Measurements from ENCODE around the gene PSMC3.

The PSMC3 gene

DNA sequence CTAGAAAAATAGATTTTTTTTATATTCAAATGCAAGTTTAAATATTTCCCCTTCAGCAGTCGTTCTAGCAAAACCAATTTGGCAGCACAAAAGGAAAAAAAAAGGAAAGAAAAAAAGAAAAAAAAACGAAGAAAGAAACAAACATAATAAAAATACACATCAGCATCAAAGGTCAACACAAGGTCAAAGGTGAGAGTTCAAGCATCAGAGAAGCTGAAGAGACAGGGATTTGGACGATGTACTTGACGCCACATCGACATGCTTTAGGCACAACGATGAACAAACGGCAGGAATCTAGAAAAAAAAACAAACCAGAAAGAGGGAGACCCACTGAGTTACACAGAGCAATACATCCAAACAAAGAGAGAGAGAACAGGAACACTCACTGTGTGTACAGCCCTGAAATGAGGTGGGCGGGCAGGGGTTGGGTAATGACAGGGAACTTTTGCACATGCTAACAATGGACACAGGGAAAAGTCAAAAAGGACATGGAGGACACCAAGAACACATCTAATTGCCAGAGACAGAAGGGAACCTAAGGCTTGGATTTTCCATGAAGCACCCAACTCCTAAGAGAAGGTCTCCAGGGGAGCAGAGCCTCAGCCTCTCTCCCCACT, 42.5 kb upstream of the PSMC3 start:
- TF ChIP-seq EZH2 (IDR thresholded peaks at IDR 0.05; ENCODE audit: borderline replicate concordance, low read length): no peak
- TF ChIP-seq, protein P1, sequence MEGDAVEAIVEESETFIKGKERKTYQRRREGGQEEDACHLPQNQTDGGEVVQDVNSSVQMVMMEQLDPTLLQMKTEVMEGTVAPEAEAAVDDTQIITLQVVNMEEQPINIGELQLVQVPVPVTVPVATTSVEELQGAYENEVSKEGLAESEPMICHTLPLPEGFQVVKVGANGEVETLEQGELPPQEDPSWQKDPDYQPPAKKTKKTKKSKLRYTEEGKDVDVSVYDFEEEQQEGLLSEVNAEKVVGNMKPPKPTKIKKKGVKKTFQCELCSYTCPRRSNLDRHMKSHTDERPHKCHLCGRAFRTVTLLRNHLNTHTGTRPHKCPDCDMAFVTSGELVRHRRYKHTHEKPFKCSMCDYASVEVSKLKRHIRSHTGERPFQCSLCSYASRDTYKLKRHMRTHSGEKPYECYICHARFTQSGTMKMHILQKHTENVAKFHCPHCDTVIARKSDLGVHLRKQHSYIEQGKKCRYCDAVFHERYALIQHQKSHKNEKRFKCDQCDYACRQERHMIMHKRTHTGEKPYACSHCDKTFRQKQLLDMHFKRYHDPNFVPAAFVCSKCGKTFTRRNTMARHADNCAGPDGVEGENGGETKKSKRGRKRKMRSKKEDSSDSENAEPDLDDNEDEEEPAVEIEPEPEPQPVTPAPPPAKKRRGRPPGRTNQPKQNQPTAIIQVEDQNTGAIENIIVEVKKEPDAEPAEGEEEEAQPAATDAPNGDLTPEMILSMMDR (IDR thresholded peaks at IDR 0.05; ENCODE audit: low read length): no peak
- no peak overlapping the region for H2AFZ ChIP-seq (ENCODE audit: low read length)
- no peak overlapping the region for H3K9ac ChIP-seq (ENCODE audit: low read length)
- no peaks in the 10 kb centered on the region for H3K9me3 ChIP-seq (ENCODE audit: low read length)
- no peaks in the 10 kb centered on the region for H3K79me2 ChIP-seq (ENCODE audit: insufficient read depth, low read length)
- peaks cover 88% of the 10 kb centered on the region for H3K36me3 ChIP-seq (ENCODE audit: insufficient read depth, low read length)
- no peak overlapping the region for H3K4me2 ChIP-seq (ENCODE audit: low read length)
- H3F3A ChIP-seq (ENCODE audit: insufficient read depth, low read length): no peaks in the 10 kb centered on the region
- H3K4me3 ChIP-seq (ENCODE audit: low read depth, low read length, poor library complexity, severe bottlenecking): no peak overlapping the region
- no peaks in the 10 kb centered on the region for H3K9me2 ChIP-seq (ENCODE audit: low read depth, low read length)
- H3K27me3 ChIP-seq (ENCODE audit: insufficient read depth, low read length): no peaks in the 10 kb centered on the region
- H4K20me1 ChIP-seq (ENCODE audit: insufficient read depth, low read length): no peaks in the 10 kb centered on the region
- no peaks in the 10 kb centered on the region for H3K4me1 ChIP-seq (ENCODE audit: insufficient read depth, low read length, severe bottlenecking)
- H3K27ac ChIP-seq (ENCODE audit: low read depth, low read length, poor library complexity, severe bottlenecking): no peak overlapping the region

DNA sequence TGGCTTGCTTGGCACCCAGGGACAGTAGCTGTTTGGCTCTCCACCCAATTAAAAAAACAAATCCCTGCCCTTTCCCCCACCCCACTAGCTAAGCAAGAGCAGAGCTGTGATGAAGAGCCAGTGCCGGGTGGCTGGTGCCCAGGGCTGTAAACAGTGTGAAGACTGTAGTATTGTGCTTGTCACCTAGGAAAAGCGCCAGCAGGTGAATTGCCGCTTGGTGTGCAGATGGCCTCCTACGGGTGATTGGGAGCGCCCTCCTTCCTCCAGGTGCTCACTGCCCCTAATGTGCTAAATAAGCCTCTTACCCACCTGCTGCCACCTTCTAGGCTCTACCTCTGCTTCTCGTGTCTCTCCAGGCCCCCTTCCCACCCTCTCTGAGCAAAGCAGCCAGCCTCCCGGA, 41.1 kb upstream of the PSMC3 start:
- Histone ChIP-seq H2AFZ (ENCODE audit: low read length) (no peak overlapping the region), H3K9me2 (ENCODE audit: low read depth, low read length) (no peaks in the 10 kb centered on the region), H3K4me2 (ENCODE audit: low read length) (no peak overlapping the region), H3K27me3 (ENCODE audit: insufficient read depth, low read length) (no peaks in the 10 kb centered on the region), H3K4me1 (ENCODE audit: insufficient read depth, low read length, severe bottlenecking) (no peaks in the 10 kb centered on the region), H3K4me3 (ENCODE audit: low read depth, low read length, poor library complexity, severe bottlenecking) (no peak overlapping the region), H3K27ac (ENCODE audit: low read depth, low read length, poor library complexity, severe bottlenecking) (no peak overlapping the region), H3K9me3 (ENCODE audit: low read length) (no peaks in the 10 kb centered on the region), H3K79me2 (ENCODE audit: insufficient read depth, low read length) (no peaks in the 10 kb centered on the region), H4K20me1 (ENCODE audit: insufficient read depth, low read length) (no peaks in the 10 kb centered on the region), H3F3A (ENCODE audit: insufficient read depth, low read length) (no peaks in the 10 kb centered on the region), H3K36me3 (ENCODE audit: insufficient read depth, low read length) (peaks cover 74% of the 10 kb centered on the region), H3K9ac (ENCODE audit: low read length) (no peak overlapping the region)
- TF ChIP-seq, protein P1 (IDR thresholded peaks at IDR 0.05; ENCODE audit: low read length): no peak
- TF ChIP-seq EZH2 (IDR thresholded peaks at IDR 0.05; ENCODE audit: borderline replicate concordance, low read length): no peak

DNA sequence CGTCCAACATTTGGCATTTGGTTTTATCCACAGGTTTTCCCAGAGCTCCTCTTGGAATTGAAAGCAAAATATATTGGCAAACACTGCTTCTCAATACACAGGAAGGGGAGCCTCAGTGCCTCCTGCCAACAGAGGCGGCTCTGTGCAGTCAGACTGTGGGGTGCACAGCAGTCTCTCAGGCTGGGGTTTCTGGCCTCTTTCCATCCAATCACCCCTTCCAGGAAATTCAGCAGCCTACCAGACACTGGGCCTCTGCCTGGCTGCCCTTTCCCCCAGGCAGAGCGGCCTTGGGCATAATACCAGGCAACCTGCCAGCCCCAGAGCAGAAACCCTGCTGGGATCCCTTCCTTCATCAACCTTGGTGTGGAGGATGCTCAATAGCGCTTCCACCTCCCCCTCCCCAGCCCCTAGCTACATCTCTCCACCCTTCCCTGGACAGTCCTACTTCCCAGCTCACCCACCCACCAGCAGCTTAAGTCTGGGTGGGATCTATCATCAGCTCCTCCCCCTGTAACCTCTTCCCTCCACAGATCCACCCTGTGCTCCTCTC, 40.5 kb upstream of the PSMC3 start:
- Histone ChIP-seq H3K4me3 (ENCODE audit: low read depth, low read length, poor library complexity, severe bottlenecking) (no peak overlapping the region), H3K27ac (ENCODE audit: low read depth, low read length, poor library complexity, severe bottlenecking) (no peak overlapping the region), H3K9me3 (ENCODE audit: low read length) (no peaks in the 10 kb centered on the region), H3K9me2 (ENCODE audit: low read depth, low read length) (no peaks in the 10 kb centered on the region), H3K36me3 (ENCODE audit: insufficient read depth, low read length) (peaks cover 68% of the 10 kb centered on the region), H2AFZ (ENCODE audit: low read length) (no peak overlapping the region), H4K20me1 (ENCODE audit: insufficient read depth, low read length) (no peaks in the 10 kb centered on the region), H3K4me1 (ENCODE audit: insufficient read depth, low read length, severe bottlenecking) (no peaks in the 10 kb centered on the region), H3K27me3 (ENCODE audit: insufficient read depth, low read length) (no peaks in the 10 kb centered on the region), H3F3A (ENCODE audit: insufficient read depth, low read length) (no peaks in the 10 kb centered on the region), H3K79me2 (ENCODE audit: insufficient read depth, low read length) (no peaks in the 10 kb centered on the region), H3K4me2 (ENCODE audit: low read length) (no peak overlapping the region), H3K9ac (ENCODE audit: low read length) (no peak overlapping the region)
- no peak for TF ChIP-seq EZH2 (IDR thresholded peaks at IDR 0.05; ENCODE audit: borderline replicate concordance, low read length)
- TF ChIP-seq, protein P1 (IDR thresholded peaks at IDR 0.05; ENCODE audit: low read length): no peak
